GM19035 (cell line): ENCODE results near the gene EOLA1.
"Not testable (repeated sequence)": the region's sequence is repeated elsewhere in the genome, so short reads cannot be mapped to it uniquely, and the experiment has no call there.

Experiments
- ATAC-seq: cut with Tn5 transposase; IDR thresholded peaks from one replicate; pipeline ENCODE4 v1.9.1; 2021; ENCODE audit not compliant: unreplicated experiment

The EOLA1 gene

GRCh38 chrX:149513825-149514428 is 26.9 kb upstream of the EOLA1 start:
- ATAC-seq: no peak

- no peak for ATAC-seq
Measured at GRCh38 chrX:149515954-149516602, 24.7 kb upstream of the EOLA1 start.

GRCh38 chrX:149516604-149517003 is 24.2 kb upstream of the EOLA1 start:
- ATAC-seq: no peak

- no peak for ATAC-seq
Measured at GRCh38 chrX:149517308-149517707, 23.5 kb upstream of the EOLA1 start.

- no peak for ATAC-seq
Measured at GRCh38 chrX:149518236-149518635, 22.6 kb upstream of the EOLA1 start.

GRCh38 chrX:149520636-149521277 is 20.1 kb upstream of the EOLA1 start:
- not testable (repeated sequence) for ATAC-seq

GRCh38 chrX:149521438-149521837 is 19.4 kb upstream of the EOLA1 start:
- no peak for ATAC-seq

- ATAC-seq: no peak
Measured at GRCh38 chrX:149522916-149523315, 17.9 kb upstream of the EOLA1 start.

- ATAC-seq: peak; percentile 89
Measured at GRCh38 chrX:149525389-149525788, 15.4 kb upstream of the EOLA1 start.

- peak; percentile 58 for ATAC-seq
Measured at GRCh38 chrX:149525903-149526302, 14.9 kb upstream of the EOLA1 start.

- ATAC-seq: not testable (repeated sequence)
Measured at GRCh38 chrX:149526318-149527033, 14.3 kb upstream of the EOLA1 start.

- ATAC-seq: no peak
Measured at GRCh38 chrX:149527705-149528104, 13.1 kb upstream of the EOLA1 start.

- no peak for ATAC-seq
Measured at GRCh38 chrX:149528381-149528780, 12.4 kb upstream of the EOLA1 start.

- ATAC-seq: no peak
Measured at GRCh38 chrX:149531599-149531998, 9.2 kb upstream of the EOLA1 start.

- not testable (repeated sequence) for ATAC-seq
Measured at GRCh38 chrX:149532868-149533267, 7.9 kb upstream of the EOLA1 start.

- not testable (repeated sequence) for ATAC-seq
Measured at GRCh38 chrX:149533999-149534398, 6.8 kb upstream of the EOLA1 start.

GRCh38 chrX:149534926-149535602 is 5.7 kb upstream of the EOLA1 start:
- not testable (repeated sequence) for ATAC-seq

GRCh38 chrX:149537474-149537873 is 3.3 kb upstream of the EOLA1 start:
- ATAC-seq: not testable (repeated sequence)

- ATAC-seq: peak; percentile 46
Measured at GRCh38 chrX:149539283-149540130, 1.3 kb upstream of the EOLA1 start.

- peak; percentile 8 for ATAC-seq
Measured at GRCh38 chrX:149540131-149540620, 636 bp upstream of the EOLA1 start.
